ENCODE results near the gene PLEKHH2. TPM values are rescaled to one million over a fixed set of nuclear protein-coding genes. Genes with fewer than 3 reads are reported as not detected.

Gene PLEKHH2
- polyA plus RNA-seq, 3 donors = not detected

- Mint-ChIP-seq H3K27ac (no peak overlapping the region), H3K9me3 (no peaks in the 10 kb centered on the region), H3K36me3 (no peaks in the 10 kb centered on the region), H3K4me1 (peaks cover 10% of the 10 kb centered on the region), H3K4me3 (no peak overlapping the region), H3K27me3 (ENCODE audit: low read depth in 3 of 3) (peaks cover 0 to 2% (median 0%) of the 10 kb centered on the region in 3 donors)
- H2AFZ ChIP-seq (ENCODE audit: insufficient read depth, low read depth, low read length, poor library complexity, severe bottlenecking) = no peak overlapping the region
- H3K27ac ChIP-seq (ENCODE audit: low read depth in 1 of 2, low read length in 2 of 2) = no peak overlapping the region
- H3K27me3 ChIP-seq (ENCODE audit: control insufficient read depth in 2 of 2, insufficient read depth in 2 of 2, low read length in 2 of 2) = no peaks in the 10 kb centered on the region
- no peak overlapping the region for H3K4me2 ChIP-seq (replicated peaks; ENCODE audit: extremely low read depth, low read length, poor library complexity, severe bottlenecking)
- no peak for DNase-seq
- peaks cover 7 to 10% of the 10 kb centered on the region in 2 donors for H3K4me1 ChIP-seq (ENCODE audit: control insufficient read depth in 1 of 2, insufficient read depth in 2 of 2, low read length in 2 of 2)
- no peaks in the 10 kb centered on the region for H3K79me2 ChIP-seq (ENCODE audit: insufficient read depth, low read length)
- intact Hi-C loops (cut with micrococcal nuclease) = loop anchor here in 1 of 2 donors (10.0 kb wide), 1 partner anchor 217 kb away; the partner anchor contains the start of gene LRPPRC
- H3K36me3 ChIP-seq (replicated peaks in 1 of 2; ENCODE audit: control insufficient read depth in 1 of 2, insufficient read depth in 2 of 2, low read length in 2 of 2) = no peaks in the 10 kb centered on the region
- no peak overlapping the region for H3K9ac ChIP-seq (ENCODE audit: insufficient read depth, low read length, poor library complexity, severe bottlenecking)
- H4K20me1 ChIP-seq (ENCODE audit: insufficient read depth, low read length) = no peaks in the 10 kb centered on the region
- TF ChIP-seq CTCF (IDR thresholded peaks at IDR 0.05) = no peak
- no peaks in the 10 kb centered on the region for H3K9me3 ChIP-seq (replicated peaks in 1 of 2; ENCODE audit: control insufficient read depth in 1 of 2, insufficient read depth in 1 of 2, low read length in 2 of 2)
- 100% methylated on average over 2 of the region's 8 CpGs for WGBS (ENCODE audit: insufficient coverage)
- H3K4me3 ChIP-seq (replicated peaks in 1 of 3; ENCODE audit: low read depth in 2 of 3, low read length in 3 of 3) = no peak overlapping the region
Measured at GRCh38 chr2:43778233-43778632, 141.2 kb downstream of the PLEKHH2 start.

- Histone ChIP-seq H2AFZ (ENCODE audit: insufficient read depth, low read depth, low read length, poor library complexity, severe bottlenecking) (no peak overlapping the region), H4K20me1 (ENCODE audit: insufficient read depth, low read length) (no peaks in the 10 kb centered on the region), H3K4me3 (replicated peaks in 1 of 3; ENCODE audit: low read depth in 2 of 3, low read length in 3 of 3) (no peak overlapping the region), H3K36me3 (replicated peaks in 1 of 2; ENCODE audit: control insufficient read depth in 1 of 2, insufficient read depth in 2 of 2, low read length in 2 of 2) (no peaks in the 10 kb centered on the region), H3K9me3 (replicated peaks in 1 of 2; ENCODE audit: control insufficient read depth in 1 of 2, insufficient read depth in 1 of 2, low read length in 2 of 2) (no peaks in the 10 kb centered on the region), H3K79me2 (ENCODE audit: insufficient read depth, low read length) (no peaks in the 10 kb centered on the region), H3K4me2 (replicated peaks; ENCODE audit: extremely low read depth, low read length, poor library complexity, severe bottlenecking) (no peak overlapping the region), H3K9ac (ENCODE audit: insufficient read depth, low read length, poor library complexity, severe bottlenecking) (no peak overlapping the region), H3K4me1 (ENCODE audit: control insufficient read depth in 1 of 2, insufficient read depth in 2 of 2, low read length in 2 of 2) (no peaks in the 10 kb centered on the region), H3K27ac (ENCODE audit: low read depth in 1 of 2, low read length in 2 of 2) (no peak overlapping the region), H3K27me3 (ENCODE audit: control insufficient read depth in 2 of 2, insufficient read depth in 2 of 2, low read length in 2 of 2) (no peaks in the 10 kb centered on the region)
- intact Hi-C loops (cut with micrococcal nuclease) = no loop called here
- no peak overlapping the region for H3K4me3 Mint-ChIP-seq
- no peak for TF ChIP-seq CTCF (IDR thresholded peaks at IDR 0.05)
- peaks cover 0 to 2% (median 0%) of the 10 kb centered on the region in 7 donors for H3K9me3 Mint-ChIP-seq
- H3K4me1 Mint-ChIP-seq = no peaks in the 10 kb centered on the region
- DNase-seq = no peak
- H3K27me3 Mint-ChIP-seq (ENCODE audit: low read depth in 3 of 3) = no peaks in the 10 kb centered on the region
- H3K36me3 Mint-ChIP-seq = peaks cover 0 to 6% of the 10 kb centered on the region in 2 donors
- H3K27ac Mint-ChIP-seq = no peak overlapping the region
Measured at GRCh38 chr2:43787895-43788294, 150.8 kb downstream of the PLEKHH2 start.

All from CD14-positive monocyte (primary cell).